OCI-LY7 (cell line): ENCODE measurements around the gene PIK3AP1. TPM values are rescaled to one million over a fixed set of nuclear protein-coding genes. Genes with fewer than 3 reads are reported as not detected.

Experiments used
- BruUV-seq: library from RNA; stranded (reverse); fragments of 400-500 nt; replicated peaks from 2 replicates; lab custom pipeline; 2021; lab: Mats Ljungman, UMichigan
- CTCF ChIA-PET: fragments of 300-600 bp; sonication (Branson Sonifier 250); formaldehyde crosslinking; loops from one replicate; lab custom pipeline; 2022; ENCODE audit warnings: antibody characterized with exemption; ENCODE audit not compliant: unreplicated experiment; lab: Charles Lee
- POLR2A ChIA-PET: fragments of 300-600 bp; sonication (Branson Sonifier 250); formaldehyde crosslinking; loops from one replicate; lab custom pipeline; 2022; ENCODE audit warnings: antibody characterized with exemption; lab: Charles Lee
- DNase-seq: peaks from one replicate; pipeline ENCODE4 v3.0.0-alpha.2; 2015; ENCODE audit warnings: low spot score
- H2AFZ ChIP-seq: fragments of 200-600 bp; sonication (generic), shearing (Covaris generic); 2 replicates; pipeline ENCODE4 v1.6.1; 2014; ENCODE audit warnings: mild to moderate bottlenecking, antibody characterized with exemption, low read length, moderate library complexity
- H3K27ac ChIP-seq: fragments of 200-600 bp; sonication (generic); 2 replicates; pipeline ENCODE4 v1.5.1; 2014; ENCODE audit warnings: mixed run types, low read depth, mild to moderate bottlenecking, moderate library complexity, low read length, inconsistent platforms; ENCODE audit not compliant: poor library complexity, severe bottlenecking
- H3K36me3 ChIP-seq: fragments of 200-600 bp; sonication (generic); 2 replicates; pipeline ENCODE4 v1.6.1; 2014; ENCODE audit warnings: mild to moderate bottlenecking, antibody characterized with exemption, low read length, moderate library complexity, mixed read lengths; ENCODE audit not compliant: insufficient read depth
- H3K4me1 ChIP-seq: fragments of 200-600 bp; sonication (generic); 2 replicates; pipeline ENCODE4 v1.5.1; 2014; ENCODE audit warnings: mild to moderate bottlenecking, low read length; ENCODE audit not compliant: insufficient read depth, poor library complexity, severe bottlenecking
- H3K4me2 ChIP-seq: fragments of 200-600 bp; sonication (generic); 2 replicates; pipeline ENCODE4 v1.6.1; 2014; ENCODE audit warnings: mild to moderate bottlenecking, low read length
- H3K4me3 ChIP-seq: fragments of 200-600 bp; sonication (generic); 2 replicates; pipeline ENCODE4 v1.5.1; 2014; ENCODE audit warnings: mild to moderate bottlenecking, low read depth, low read length; ENCODE audit not compliant: poor library complexity, severe bottlenecking
- H3K79me2 ChIP-seq: fragments of 200-600 bp; sonication (generic); 2 replicates; pipeline ENCODE4 v1.6.1; 2016; ENCODE audit warnings: low read depth, mild to moderate bottlenecking, low read length, moderate library complexity, mixed read lengths; ENCODE audit not compliant: insufficient read depth
- H3K9me2 ChIP-seq: fragments of 200-600 bp; sonication (generic); 2 replicates; pipeline ENCODE4 v1.6.1; 2016; ENCODE audit warnings: mild to moderate bottlenecking, low read length, mixed read lengths; ENCODE audit not compliant: insufficient read depth
- H3K9me3 ChIP-seq: fragments of 200-600 bp; sonication (generic); 2 replicates; pipeline ENCODE4 v1.6.1; 2014; ENCODE audit warnings: mild to moderate bottlenecking, mixed run types, low read length, mixed read lengths
- H4K20me1 ChIP-seq: fragments of 200-600 bp; sonication (generic); 2 replicates; pipeline ENCODE4 v1.6.1; 2014; ENCODE audit warnings: mild to moderate bottlenecking, antibody characterized with exemption, low read length, moderate library complexity, mixed read lengths; ENCODE audit not compliant: insufficient read depth
- CTCF ChIP-seq: fragments of 200-600 bp; sonication (generic); conservative IDR thresholded peaks from 2 replicates; pipeline ENCODE4 v1.5.1; 2014; ENCODE audit warnings: mild to moderate bottlenecking, antibody characterized with exemption, low read length, moderate library complexity, mixed read lengths
- EZH2phosphoT487 ChIP-seq: fragments of 200-600 bp; sonication (generic); IDR thresholded peaks from 2 replicates; pipeline ENCODE4 v1.6.1; 2018; ENCODE audit warnings: low read depth, borderline replicate concordance, mild to moderate bottlenecking, mixed run types, antibody characterized with exemption, low read length, moderate library complexity, mixed read lengths
- intact Hi-C: fragments of 100-400 bp; cut with micrococcal nuclease; formaldehyde crosslinking; loops from one replicate; pipeline ENCODE4 v1.10.0; 2022; ENCODE audit not compliant: unreplicated experiment
- total RNA-seq, 2 experiments: library from RNA; depleted of rRNA in 1 of 2; stranded (reverse); fragments of >200 nt in 1 of 2; shearing (Covaris generic) in 1 of 2; gene quantifications; 2 replicates each; pipeline ENCODE4 v1.2.3, GENCODE V29; 2014 to 2022

Gene PIK3AP1
- total RNA-seq, 2 experiments from 2014 or later = 132 to 140 TPM

GRCh38 chr10:96764425-96765060 is 44.2 kb upstream of the PIK3AP1 start:
- POLR2A ChIA-PET = interaction anchor here (0.9 to 2.6 kb wide), 13 partner anchors 9 to 260 kb away, joined by 3 to 13 read pairs (median 4); partner anchors contain the start of gene LCOR
- intact Hi-C loops = loop anchor here (1.0 kb wide), 3 partner anchors 43 to 261 kb away; no protein-coding TSS in a partner anchor
- DNase-seq = peak; percentile 70
- CTCF ChIA-PET = interaction anchor here (0.6 to 1.8 kb wide), 5 partner anchors 8 to 169 kb away, joined by 3 to 6 read pairs (median 3); no protein-coding TSS in a partner anchor
- Histone ChIP-seq H4K20me1 (no peaks in the 10 kb centered on the region), H3K4me3 (peak overlapping the region; percentile 1), H3K36me3 (0 out of 2 replicates have a peak, but pooled peaks cover 3% of the 10 kb centered on the region), H3K4me1 (peaks cover 40% of the 10 kb centered on the region), H3K27ac (peak overlapping the region; percentile 75), H3K9me3 (0 out of 2 replicates have a peak, but pooled peaks cover 2% of the 10 kb centered on the region), H3K4me2 (peak overlapping the region; percentile 56), H3K9me2 (no peaks in the 10 kb centered on the region), H2AFZ (peak overlapping the region; percentile 89; the same call in 1 of the 2 replicates), H3K79me2 (no peaks in the 10 kb centered on the region)
- no TSS peak for BruUV-seq
- TF ChIP-seq EZH2phosphoT487 = no peak
- TF ChIP-seq CTCF = no peak

- H3K9me2 ChIP-seq = no peaks in the 10 kb centered on the region
- peak; percentile 90 for DNase-seq
- no peaks in the 10 kb centered on the region for H3K79me2 ChIP-seq
- intact Hi-C loops = no loop called here
- 0 out of 2 replicates have a peak, but pooled peaks cover 3% of the 10 kb centered on the region for H3K36me3 ChIP-seq
- TF ChIP-seq EZH2phosphoT487 = no peak
- TF ChIP-seq CTCF = no peak
- peak overlapping the region; percentile 91 for H3K27ac ChIP-seq
- H3K9me3 ChIP-seq = 0 out of 2 replicates have a peak, but pooled peaks cover 3% of the 10 kb centered on the region
- CTCF ChIA-PET = no interaction called here
- peaks cover 74% of the 10 kb centered on the region for H3K4me1 ChIP-seq
- peak overlapping the region; percentile 70 for H3K4me2 ChIP-seq
- no TSS peak for BruUV-seq
- no peaks in the 10 kb centered on the region for H4K20me1 ChIP-seq
- POLR2A ChIA-PET = interaction anchor here (0.9 to 2.0 kb wide), 4 partner anchors 10 to 75 kb away, joined by 3 to 6 read pairs (median 4); no protein-coding TSS in a partner anchor
- H3K4me3 ChIP-seq = peak overlapping the region; percentile 37
- peak overlapping the region; percentile 47 for H2AFZ ChIP-seq
These were observed 38.1 kb upstream of the PIK3AP1 start for GRCh38 chr10:96758423-96758822.
